OCI-LY1 (cell line): ENCODE results near the gene PBXIP1.

Experiments
- CTCF ChIP-seq: fragments of 200-600 bp; sonication (generic), shearing (Covaris generic); IDR thresholded peaks from 2 replicates; pipeline ENCODE4 v1.5.1; 2017; ENCODE audit warnings: mild to moderate bottlenecking, antibody characterized with exemption, low read length, moderate library complexity, mixed read lengths
- EZH2 ChIP-seq: fragments of 200-600 bp; sonication (generic), shearing (Covaris generic); IDR thresholded peaks from 2 replicates; pipeline ENCODE4 v1.8.0; 2017; ENCODE audit warnings: borderline replicate concordance, mixed run types, mild to moderate bottlenecking, antibody characterized with exemption, low read length, moderate library complexity, mixed read lengths

GRCh38 chr1:154963643-154964042 is 7.7 kb upstream of the PBXIP1 start:
- TF ChIP-seq CTCF (no peak), EZH2 (no peak)
